GM12878 (cell line): ENCODE measurements around the gene SIK3. TPM values are rescaled to one million over a fixed set of nuclear protein-coding genes. Genes with fewer than 3 reads are reported as not detected.

Source experiments
- BACH1 ChIP-seq: fragments of 450-650 bp; IDR thresholded peaks from 2 replicates; pipeline ENCODE4 v1.6.1; 2017; ENCODE audit warnings: mild to moderate bottlenecking, borderline replicate concordance
- GATAD2B ChIP-seq: fragments of 450-650 bp; conservative IDR thresholded peaks from 2 replicates; pipeline ENCODE4 v1.6.1; 2017; ENCODE audit warnings: low read depth, mild to moderate bottlenecking, moderate library complexity
- IRF5 ChIP-seq: fragments of 450-650 bp; IDR thresholded peaks from 2 replicates; pipeline ENCODE4 v1.6.1; 2017; ENCODE audit warnings: borderline replicate concordance
- PRDM15 ChIP-seq: fragments of 450-650 bp; formaldehyde crosslinking; IDR thresholded peaks from 2 replicates; pipeline ENCODE4 v1.4.0; 2020; ENCODE audit warnings: mild to moderate bottlenecking, moderate library complexity
- RELA ChIP-seq: fragments of 450-650 bp; IDR thresholded peaks from 2 replicates; pipeline ENCODE4 v1.8.0; 2014; ENCODE audit warnings: borderline replicate concordance; ENCODE audit not compliant: partially characterized antibody
- SKIL ChIP-seq: fragments of 450-650 bp; IDR thresholded peaks from 2 replicates; pipeline ENCODE4 v1.6.1; 2017; ENCODE audit warnings: mild to moderate bottlenecking, low read depth, inconsistent platforms; ENCODE audit not compliant: poor library complexity, severe bottlenecking
- ZBTB11 ChIP-seq: fragments of 450-650 bp; formaldehyde crosslinking; IDR thresholded peaks from 2 replicates; pipeline ENCODE4 v1.5.0; 2022; ENCODE audit warnings: mild to moderate bottlenecking, missing genetic modification characterization
- polyA plus RNA-seq, 11 experiments: library from polyadenylated mRNA; depleted of rRNA in 4 of 11; unstranded in 6 of 11; stranded (reverse) in 5 of 11; fragments of >200 nt; fragmentation: Nextera tagmentation in 4 of 11; fragmentation: Illumina TruSeq in 1 of 11; extraction: Ambion mirVana in 4 of 11; extraction: Trizol in 1 of 11; gene quantifications; 1 replicate in 1 of 11; 2 replicates in 10 of 11; pipeline versions ENCODE4 v1.2.1 to v1.2.3, GENCODE V29; 2011 to 2016; ENCODE audit warnings: inconsistent platforms in 2 of 11, missing spikeins in 2 of 11, low read depth in 1 of 11
- total RNA-seq, 4 experiments: library from RNA; depleted of rRNA in 3 of 4; stranded (reverse); fragments of >200 nt in 3 of 4; fragmentation: Illumina TruSeq in 1 of 4; extraction: Trizol in 1 of 4; gene quantifications; 2 replicates each; pipeline versions ENCODE4 v1.2.1 to v1.2.3, GENCODE V29; 2013 to 2021

SIK3 gene
- total and polyA plus RNA-seq, 10 of the 15 experiments (the other 5 are each of a cell fraction or from before 2014, with no cell fraction given) = 2.5 to 31.9 (median 11.1) TPM

- TF ChIP-seq GATAD2B (no peak), RELA (no peak), ZBTB11 (no peak), BACH1 (peak; percentile 20; the same call in 1 of the 2 replicates), SKIL (peak; percentile 42), PRDM15 (no peak), IRF5 (no peak)
Observed at GRCh38 chr11:116853461-116854073, 244.7 kb downstream of the SIK3 start (continued).
